ENCODE results near the gene MEGF10.

GRCh38 chr5:127418367-127418766 lies 127.8 kb downstream of the MEGF10 start:
- TF ChIP-seq EZH2 (IDR thresholded peaks at IDR 0.05; ENCODE audit: borderline replicate concordance, insufficient read depth, low read depth, low read length, poor library complexity, severe bottlenecking): no peak
- no peak for TF ChIP-seq CTCF (IDR thresholded peaks at IDR 0.05)
